Fibroblast of peridontal ligament (primary cell): ENCODE data around the gene HDAC9.
"Not testable (repeated sequence)": the region's sequence is repeated elsewhere in the genome, so short reads cannot be mapped to it uniquely, and the experiment has no call there.

Source experiments
- DNase-seq: peaks from one replicate; pipeline ENCODE4 v3.0.0-alpha.2; 2010; ENCODE audit errors: extremely low read depth

Gene HDAC9

DNA sequence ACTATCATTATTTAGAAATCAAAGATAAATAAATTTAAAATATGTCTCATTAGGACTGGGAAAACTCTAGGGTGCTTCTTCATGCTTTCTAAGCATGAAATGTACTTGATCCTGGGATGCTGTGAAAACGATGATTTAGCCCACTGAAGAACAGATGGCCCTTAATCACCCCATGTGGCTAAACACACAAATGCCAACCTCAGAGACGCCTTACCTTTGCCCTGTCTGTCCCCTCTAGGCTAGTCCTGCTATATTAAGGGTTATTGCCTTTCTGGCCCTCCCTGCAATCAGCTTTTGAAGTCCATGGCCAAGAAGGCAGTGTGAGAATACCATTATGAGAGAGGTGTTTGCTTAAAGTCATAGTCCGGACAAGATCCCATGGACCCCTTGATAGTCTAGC is 404.7 kb downstream of the HDAC9 start:
- no peak for DNase-seq

DNA sequence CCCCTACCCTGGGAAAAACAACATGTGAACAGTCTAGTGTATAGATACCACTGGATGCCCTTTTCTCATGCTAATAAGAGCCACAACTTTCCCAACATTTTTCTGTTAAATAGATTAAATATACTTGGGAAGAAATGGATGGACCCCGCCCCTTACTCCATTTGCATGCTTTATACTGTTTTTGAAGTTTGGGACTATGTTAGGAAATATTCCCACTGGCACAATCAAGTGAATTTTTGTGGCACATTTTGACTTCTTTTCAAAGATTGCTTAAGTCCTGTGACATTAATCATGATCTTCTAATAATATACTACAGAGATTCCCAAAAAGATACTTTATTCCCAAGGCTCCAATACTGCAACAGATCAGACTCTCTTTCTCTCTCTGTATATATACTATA is 405.3 kb downstream of the HDAC9 start:
- peak; percentile 75 for DNase-seq

DNA sequence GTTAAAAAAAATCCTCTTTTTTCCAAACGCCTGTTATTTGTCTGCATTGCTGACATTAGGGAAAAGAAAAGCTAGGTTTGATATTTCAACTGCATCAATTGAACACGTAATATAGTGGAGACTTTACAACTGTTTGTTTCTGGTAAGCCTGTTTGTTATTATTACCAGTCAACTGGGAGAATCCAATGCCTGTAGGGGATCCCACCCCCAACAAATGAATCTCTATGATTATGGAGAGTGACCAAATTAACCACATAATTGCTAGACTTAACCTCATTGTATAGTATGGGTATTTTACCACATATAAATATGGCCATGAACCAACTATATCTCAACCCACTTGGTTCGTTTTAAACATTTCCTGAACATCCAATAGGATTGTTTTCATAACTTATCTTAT is 405.8 kb downstream of the HDAC9 start:
- DNase-seq = peak; percentile 55

DNA sequence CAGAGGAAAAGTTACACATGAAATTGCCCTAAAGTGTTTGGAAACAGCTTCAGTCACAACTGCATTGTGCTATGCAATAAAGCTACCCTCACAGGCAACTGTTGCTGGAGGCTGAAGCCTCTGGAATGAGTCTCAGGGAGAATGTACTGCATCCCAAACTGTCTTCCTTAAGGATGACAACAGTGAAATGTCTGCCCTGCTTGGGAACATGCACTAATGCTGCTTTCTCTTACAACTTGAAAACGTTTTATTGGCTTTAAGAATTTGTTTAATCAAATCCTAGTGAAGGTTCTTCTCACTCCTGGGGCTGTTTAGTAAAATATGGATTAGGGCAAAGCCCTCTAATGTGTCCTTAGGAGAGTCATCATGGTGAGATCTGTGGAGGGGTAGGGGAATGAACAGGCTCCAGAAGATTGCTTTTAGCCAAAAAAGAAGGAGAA is 406.5 kb downstream of the HDAC9 start:
- peak; percentile 43 for DNase-seq

DNA sequence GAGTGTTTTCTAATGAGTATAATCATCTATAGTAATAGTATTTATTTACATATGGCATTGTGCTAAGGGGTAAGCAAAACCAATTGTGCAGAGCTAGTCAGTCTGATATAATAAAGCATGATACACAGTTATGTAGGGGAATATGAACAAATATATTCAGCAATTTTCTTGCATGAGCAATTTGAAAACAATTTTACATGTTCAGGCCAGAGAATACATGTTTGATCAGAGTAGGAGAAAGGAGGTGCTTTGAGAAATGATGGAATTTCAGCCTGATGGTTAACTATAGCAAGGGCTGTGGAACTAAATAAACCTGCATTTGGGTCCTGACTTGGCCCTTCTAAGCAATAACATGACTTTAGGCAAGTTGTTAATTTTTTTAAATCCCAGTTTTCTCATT is 407.3 kb downstream of the HDAC9 start:
- DNase-seq = peak; percentile 20

DNA sequence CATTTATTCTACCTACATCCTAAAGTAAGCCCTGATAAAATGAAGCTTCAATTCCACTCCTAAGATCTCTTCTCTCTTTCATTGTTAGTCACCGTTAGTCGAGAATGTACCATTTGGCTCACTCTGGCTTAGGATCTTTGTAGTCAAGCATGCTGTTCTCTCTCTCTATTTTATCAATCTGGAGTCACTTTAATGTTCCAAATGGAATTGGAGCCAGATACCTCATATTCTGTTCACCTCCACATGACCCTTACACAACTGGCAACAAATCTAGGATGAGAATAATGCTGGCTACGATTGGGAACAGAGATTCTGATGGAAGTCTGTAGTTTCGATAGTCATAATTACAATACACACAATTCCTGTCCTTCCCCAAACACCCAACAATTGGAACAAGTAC is 408.1 kb downstream of the HDAC9 start:
- DNase-seq = no peak

DNA sequence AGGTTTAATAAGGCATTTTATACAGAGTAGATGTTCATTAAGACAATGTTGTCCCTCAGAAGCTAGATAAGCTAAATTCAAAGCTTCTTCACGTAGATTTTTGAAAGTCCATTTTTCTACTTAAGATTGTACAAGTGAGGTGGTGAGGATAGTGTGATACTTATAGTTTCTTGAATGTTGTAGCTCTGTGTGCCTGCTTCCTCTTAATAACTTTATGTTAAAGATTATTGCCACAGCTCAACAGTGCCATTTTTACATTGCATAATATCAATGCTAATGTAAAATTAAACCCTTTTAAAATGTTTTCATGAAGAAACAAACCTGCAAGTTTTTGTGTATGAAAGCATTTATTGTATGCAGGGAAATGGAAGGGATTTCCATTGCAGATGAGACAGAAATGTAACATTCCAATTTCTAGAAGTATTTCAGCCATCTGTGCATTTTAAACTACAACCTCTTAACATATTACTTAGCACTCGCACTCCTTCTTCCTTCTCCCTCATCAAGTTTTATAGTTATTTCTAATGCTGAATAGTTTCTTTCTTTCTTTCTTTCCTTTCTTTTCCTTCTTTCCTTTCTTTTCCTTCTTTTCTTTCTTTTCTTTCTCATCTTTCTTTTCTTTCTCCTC is 409.9 kb downstream of the HDAC9 start:
- DNase-seq = no peak

DNA sequence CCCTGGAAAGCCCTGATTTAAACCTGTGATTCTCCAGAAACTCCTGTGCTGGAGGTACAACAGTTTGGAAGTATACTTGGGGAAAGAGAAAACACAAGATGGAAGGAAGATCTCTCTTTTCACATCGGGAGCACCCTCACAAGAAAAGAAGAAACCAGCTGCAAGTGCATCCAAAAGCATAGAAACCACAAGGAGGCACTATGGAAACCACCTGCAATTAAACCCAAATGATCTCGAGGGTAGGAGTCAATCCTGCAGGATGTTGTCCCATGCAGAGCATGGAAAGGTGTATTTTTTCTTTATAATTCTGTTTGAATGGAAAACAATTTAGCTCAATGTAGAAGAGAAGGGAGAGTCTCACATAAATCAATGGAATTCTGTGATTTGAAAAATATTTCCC is 411.4 kb downstream of the HDAC9 start:
- no peak for DNase-seq

DNA sequence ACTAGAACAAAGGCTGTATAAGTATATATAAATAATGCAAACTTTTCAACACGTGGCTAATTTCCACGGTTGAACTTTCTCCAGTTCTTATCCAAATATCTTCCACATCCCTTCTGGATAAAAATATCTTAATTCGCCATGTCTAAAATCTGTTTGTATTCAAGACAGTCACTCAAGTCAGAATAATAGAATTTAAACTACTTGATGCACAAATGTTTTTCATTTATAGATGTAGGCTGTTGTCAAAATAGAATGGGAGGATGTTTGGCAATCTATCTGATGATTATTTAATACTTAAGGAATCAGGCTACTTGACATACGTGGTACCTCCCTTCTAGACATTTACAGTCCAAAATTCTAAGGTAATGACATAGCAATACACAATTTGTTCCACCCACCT is 417.6 kb downstream of the HDAC9 start:
- DNase-seq = no peak

DNA sequence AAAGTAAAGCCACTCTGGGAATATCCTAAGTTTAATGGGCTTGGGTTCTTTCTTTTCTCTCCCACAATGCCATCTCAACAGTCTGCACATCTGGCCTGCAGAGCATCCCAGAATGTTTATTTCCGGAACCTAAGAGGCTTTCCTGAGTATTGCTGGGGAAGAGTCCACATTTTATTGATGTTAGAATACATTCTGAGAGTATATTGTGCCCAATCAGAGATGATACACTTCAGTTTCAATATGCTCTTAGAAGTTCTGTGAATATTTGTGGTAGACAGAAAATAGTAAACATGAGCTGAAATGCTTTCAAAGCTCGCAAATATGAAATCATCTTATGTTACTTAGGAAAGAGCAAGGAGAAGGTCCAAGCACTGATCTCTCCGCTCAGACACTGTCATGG is 421.3 kb downstream of the HDAC9 start:
- DNase-seq = peak; percentile 35

DNA sequence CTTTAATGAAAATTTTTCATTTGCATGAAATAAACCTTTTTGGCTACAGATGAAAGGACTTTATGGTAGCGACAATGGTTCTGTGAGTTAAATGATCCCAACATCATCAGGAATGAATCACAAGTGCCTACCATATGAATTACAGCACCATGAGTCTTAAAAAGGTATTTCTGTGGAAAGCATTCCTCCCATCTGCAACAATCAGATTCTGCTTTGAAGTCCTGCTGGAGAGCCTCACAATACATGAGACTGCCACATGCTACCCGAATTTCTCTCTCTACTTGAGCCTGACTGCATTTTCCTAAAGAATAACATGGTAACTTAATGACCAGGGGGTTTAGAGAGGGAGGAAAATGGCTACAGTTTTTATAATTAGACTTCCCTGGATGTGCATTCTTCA is 431.6 kb downstream of the HDAC9 start:
- peak; percentile 47 for DNase-seq

DNA sequence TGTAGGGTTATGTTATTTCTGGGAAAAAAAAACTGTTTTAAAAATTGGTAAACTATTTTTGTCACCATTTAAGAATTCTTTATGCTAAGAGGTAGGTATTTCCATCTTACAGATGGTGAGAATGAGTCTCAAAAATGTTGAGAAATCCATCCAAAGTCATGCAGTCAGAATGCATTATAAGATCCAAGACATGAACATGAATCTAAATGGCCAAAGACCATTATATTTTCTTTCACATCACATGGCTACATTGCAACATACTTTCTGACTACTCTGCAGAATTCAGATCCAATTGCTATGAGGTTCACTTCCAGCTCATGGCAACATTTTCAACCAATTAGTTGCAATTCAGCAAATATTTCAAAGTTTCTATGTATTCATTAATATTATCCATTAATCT is 440.7 kb downstream of the HDAC9 start:
- DNase-seq = peak; percentile 83

DNA sequence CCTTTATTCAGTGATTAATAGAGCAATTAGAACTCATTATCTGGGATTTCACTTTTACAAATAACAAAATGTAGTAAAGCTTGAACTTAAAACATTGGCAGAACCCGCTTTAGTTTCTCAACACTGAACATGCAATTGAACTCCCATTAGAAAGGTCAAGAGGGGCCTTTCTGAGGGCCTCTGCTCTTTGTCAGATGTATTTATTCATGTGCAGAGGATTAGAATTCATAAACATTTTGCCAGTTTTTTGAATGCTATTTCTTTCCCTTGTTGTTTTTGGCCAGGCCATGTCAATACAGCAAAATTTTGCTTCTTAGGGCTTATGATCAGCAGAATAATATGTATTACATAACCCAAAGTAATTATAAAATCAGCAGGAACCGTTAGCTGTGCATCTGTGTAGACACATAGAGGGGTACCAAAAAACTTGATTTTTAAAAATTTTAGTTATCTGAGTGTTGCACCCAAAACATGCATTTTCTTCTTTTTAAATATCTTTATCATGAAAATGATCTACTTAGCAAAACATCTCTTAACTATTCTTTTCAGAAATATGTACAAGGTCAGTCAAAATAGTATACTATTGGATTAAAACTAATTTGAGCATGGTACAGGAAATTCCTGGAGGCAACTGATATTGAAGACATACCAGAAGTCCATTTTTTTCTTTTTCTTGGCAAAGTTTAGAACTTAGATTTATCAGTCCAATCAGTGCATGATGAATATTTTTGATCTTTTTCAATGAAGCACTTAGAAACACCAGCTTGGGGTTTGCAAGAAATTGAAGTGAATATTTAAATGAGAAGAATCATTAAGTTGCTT is 444.4 kb downstream of the HDAC9 start:
- peak; percentile 51 for DNase-seq

DNA sequence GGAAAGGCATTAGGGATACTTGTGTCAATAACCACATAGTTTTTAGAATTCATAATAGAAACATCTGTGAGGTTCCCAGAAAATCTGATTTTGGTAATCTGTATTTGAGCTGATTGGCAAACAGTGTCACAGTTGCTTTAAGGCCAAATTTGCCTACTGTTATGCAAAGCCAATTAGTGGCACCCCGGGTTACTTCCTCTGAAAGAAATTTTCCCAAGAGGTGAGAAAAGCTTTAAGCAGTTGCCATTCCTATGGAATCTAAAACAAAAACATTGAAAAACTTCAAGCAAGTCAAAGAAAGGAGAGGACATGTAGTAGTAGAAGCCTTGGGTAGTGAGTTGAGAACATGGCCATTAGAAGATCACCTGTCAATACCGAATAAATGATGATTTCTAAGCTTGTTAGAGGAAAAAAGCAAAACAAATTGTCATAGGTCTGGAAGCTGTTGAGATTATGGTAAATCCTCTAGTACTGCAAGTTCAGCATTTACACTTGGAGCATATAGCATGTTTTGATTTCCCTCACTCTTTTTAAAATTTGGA is 445.1 kb downstream of the HDAC9 start:
- DNase-seq = no peak

DNA sequence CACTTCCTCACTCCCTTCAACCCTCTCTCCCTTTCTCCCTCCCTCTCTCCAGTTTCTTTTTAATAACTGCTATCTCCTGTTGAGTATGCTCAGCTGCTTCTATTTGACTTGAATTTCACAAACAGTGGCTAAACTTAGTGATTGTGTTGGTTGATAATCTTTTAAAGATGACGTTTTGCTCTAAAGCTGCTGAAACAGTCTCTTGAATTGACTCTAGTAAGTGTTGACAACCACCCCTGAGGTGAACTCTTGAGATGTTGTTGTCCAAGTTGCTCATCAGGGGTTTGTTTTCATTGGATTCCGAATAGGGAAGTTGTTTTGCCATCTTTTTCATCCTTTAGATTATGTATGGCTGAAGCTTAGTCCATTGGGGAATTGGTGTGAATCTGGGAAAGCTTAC is 445.7 kb downstream of the HDAC9 start:
- DNase-seq = peak; percentile 19

DNA sequence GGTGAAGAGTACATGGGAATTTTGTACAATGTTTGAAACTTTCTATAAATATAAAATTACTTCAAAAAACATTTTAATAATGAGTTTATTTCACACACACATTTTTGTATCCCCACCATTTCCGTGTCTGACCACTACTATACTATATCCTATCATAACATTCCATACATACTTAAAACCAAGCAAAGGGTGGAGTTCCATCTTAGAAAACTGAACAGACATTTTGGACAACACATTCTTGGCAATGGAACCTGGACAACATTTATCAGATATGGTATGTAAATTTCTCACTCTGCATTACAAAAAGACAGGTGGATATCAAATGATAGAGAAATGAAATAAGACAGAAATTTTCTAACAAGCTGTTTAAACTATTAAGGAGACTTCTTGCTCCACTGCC is 453.0 kb downstream of the HDAC9 start:
- DNase-seq = no peak

DNA sequence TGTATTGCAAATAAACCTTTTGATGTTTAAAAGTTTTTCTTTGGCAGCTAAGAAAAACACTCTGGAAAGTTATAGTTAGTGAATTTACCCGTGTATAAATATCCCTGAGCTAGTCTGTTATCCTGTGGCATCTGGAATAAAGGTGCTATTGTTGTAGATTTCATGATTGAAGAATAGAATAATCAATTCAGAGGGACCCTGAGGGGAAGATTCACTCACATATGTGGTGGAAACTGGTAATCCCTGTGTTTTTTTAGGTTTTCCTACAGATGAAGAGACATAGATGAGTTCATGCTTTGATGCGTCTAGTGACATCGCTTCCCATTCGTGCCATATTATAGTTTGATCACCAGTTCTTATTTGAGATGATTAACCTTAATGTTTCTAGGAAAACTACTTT is 457.3 kb downstream of the HDAC9 start:
- DNase-seq = no peak

DNA sequence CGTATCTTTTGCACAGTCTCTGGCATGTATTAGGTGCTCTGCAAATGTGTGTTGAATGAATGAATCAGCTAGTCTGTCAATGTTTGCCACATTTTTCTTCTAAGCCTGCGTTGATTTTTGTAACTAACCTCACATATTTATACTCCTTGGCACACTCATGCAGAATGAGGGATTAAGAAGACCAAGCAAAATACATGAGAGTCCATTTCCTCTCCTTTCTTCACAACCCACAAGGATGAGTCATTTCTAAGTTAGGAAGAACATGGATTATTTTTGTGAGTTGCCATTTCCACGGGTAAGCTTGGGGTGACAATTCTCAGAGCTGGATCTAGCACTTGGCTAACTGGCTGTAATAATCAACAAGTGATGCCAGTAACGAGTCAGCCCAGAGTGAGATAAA is 463.1 kb downstream of the HDAC9 start:
- DNase-seq = peak; percentile 90

DNA sequence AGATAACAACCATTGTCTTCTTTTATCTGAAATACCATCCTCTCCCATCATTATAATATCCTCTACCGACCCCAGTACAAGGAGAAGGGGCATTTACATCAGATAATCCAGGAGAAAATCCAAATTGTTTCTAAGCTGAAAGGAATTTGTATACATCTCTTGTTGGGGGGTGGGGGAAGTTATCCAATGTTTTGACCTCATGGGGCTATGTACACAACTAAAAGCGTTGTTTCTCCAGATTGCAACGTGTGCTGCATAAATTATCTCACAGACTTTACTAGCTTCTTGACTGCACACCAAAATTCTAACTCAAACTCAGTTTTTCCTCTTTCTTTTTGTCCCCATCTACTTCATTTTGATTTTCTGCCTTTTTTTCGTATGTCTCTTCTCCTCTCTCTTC is 465.2 kb downstream of the HDAC9 start:
- DNase-seq = no peak

DNA sequence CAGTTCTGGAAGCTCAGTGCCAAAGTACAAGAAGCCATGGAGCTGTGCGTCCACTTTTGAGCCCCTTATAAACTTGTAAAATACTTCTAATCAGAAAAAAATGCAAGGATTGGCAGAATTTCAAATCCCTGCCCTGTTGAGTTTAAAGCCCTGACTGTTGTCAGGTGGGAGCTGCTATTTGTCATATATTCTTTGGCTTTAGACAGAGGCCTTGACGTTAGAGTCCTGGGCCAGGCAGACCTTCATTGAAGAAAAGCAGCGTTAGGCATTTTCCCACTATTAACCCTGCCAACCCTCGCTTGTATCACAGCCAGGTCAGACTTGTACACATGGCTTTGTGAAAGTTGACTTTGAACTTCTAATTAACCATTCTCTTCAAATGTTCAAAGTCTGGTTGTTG is 466.5 kb downstream of the HDAC9 start:
- DNase-seq = no peak

DNA sequence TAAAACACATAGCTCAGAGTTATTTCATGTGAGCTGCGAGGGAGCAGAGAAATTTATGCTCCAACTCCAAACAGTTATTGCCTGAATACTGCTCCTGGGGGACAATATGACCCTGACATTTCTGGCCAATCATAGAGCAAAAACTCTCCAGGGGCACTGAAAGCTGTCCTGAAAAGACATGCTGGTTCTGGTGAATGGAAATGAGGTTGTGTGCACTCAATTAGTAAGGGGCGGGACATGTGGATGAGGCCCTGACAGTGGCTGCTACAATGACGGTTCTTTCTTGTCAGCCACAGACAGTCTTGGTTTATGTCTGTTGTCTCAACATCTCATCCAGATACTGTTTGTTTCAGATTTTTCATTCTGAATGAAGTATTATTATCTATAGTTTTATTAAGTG is 470.1 kb downstream of the HDAC9 start:
- no peak for DNase-seq

DNA sequence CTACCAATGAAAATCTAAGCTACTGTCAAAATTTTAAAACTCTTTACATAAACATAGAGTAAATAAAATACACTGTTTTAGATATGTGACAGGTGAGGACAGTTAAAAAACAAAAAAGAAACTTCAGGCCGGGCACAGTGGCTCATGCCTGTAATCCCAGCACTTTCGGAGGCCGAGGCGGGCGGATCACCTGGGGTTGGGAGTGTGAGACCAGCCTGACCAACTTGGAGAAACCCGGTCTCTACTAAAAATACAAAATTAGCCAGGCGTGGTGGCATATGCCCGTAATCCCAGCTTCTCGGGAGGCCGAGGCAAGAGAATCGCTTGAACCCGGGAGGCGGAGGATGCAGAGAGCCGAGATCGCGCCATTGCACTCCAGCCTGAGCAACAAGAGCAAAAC is 472.2 kb downstream of the HDAC9 start:
- DNase-seq = not testable (repeated sequence)

DNA sequence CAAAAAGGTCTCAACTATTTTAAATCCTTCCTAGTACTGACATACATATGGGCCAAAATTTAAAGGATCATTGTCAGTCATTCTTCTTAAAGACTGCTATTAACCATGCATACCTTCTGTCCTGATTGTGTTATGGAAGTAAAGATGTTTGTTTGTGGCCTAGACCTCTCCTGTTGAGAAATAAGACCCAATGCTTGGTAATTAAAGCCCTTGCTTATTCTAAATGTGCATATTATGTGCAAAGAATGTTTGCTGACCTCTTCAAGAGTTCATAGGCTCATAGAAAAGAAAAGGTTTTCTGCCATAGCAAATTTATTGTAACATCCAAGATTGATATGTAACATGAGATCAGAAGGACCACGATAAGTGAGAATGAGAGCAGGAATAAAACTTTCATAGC is 476.3 kb downstream of the HDAC9 start:
- no peak for DNase-seq
